ENCODE data around the gene ST8SIA1.

ST8SIA1 gene

DNA sequence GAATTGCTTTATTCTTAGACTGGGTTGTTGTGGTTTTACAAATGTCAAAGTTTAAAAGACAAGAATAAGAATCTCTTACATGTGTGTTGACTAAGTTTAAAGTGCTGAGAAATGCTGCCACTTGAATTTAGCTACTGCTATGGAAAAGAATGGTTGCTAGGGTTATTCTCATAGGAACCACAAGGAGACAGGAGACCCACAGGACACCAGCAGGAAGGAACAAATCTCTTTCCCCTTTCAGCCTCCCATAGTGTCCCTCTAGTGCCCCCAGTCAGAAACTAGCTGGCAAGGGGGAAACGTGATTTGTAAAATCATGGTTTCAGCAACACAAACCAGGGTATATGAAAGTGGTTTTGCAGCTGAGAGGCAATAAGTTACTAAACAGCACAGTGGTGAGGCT, 102.7 kb downstream of the ST8SIA1 start:
- no peak for DNase-seq

DNA sequence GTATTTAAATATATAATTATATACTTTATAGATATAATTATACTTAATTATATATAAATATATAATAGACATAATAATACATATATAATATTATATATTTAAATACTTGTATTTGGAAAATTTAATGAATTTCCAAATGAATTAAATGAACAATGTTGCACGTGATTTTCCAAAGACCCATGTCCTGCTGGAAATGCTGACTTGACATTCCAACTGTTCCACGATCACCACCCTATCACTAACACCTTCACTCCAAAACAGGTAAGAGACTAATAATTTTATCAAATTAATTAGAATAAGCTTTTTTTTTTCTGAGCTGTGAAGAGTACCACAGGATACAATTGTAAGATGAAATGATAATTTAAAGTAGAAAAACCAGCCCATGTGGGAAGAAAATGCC, 103.4 kb downstream of the ST8SIA1 start:
- no peak for DNase-seq

DNA sequence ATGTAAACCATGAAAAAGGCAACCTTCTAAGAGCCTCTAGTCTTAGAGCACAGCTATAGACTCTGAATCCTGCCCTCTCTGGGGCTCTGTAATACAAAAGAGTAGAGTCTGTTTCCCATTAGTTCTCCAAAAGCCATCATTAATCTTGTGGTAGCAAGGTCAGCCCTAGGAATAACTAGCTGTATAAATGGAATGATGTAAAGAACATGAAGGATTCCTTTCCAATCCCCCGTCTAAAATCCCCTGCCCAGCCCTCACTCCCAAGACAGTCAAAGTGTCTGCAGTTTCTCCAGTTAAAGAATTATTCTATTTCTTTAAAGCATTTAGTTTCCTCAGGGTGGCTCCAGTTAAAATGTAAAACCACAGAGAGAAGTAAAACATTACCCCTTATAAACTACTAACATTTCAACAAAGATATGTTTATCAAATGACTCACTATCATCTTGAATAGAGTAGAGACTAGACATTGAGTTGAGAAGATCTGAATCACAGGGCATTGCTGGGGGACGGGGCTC, 104.2 kb downstream of the ST8SIA1 start:
- no peak for DNase-seq

DNA sequence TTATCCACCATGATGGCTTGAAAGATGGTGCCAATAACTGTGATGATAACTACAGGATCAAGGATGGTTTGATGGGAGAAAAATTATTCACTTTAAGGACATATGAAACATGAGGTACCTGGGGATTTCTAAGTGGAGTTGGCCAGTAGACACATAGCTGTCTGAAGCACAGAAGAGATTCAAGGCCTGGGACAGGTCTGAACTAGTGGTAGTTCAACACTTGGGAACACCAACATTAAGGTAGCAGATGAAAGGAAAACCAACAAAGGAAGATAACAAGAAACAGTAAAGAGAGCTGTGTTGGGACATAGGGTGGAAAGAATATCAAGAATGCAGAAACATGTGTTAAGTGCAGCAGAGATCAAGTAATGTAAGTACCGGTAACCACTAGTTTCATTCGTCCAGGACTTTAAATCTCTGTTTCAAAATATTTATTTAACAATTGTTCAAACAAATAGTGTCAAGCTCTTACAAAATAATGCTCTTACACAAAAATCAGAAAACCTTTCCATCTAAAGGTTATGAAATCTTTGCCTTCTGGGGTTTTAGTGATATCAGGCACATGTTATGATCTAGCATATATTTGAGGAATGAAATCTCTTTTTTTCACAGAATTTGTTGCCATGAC, 104.7 kb downstream of the ST8SIA1 start:
- no peak for DNase-seq

DNA sequence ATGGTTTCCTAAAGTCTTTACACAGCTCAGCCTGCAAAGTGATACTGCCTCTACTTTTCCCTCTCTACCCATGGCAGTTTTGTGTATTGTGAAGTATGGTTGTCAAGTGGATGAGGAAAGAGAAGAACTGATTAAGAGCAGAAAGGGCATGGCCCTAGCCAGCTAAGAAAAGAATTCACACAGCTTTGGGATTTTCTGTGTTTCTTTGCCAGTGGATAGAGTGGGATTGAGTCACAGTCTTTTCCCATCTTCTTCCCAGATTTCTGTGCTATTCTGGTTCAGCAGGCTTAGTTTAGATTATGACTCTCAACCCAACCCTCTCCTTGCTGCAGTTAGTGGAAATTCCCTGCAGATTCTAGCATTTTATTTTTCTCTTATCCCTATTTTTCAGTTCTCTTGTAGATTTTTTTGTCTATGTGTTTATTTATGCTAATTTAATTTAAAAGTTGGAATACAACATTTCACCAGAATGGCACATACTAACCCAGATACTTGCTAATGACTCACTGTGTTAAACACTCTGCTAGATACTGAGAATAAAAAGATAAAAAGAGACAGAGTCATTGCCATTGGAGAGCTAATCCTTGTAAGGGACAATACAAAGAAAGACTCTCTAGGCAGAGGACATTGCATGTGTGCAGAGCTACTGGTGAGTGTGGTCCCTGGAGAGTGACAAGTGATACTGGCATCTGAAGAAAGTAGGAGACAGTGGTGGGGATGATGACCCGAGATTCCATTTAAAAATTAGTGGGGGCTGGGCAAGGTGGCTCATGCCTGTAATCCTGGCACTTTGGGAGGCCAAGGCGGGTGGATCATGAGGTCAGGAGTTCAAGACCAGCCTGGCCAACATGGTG, 106.3 kb downstream of the ST8SIA1 start:
- peak in 1 of 2 donors; percentile 24 for DNase-seq

DNA sequence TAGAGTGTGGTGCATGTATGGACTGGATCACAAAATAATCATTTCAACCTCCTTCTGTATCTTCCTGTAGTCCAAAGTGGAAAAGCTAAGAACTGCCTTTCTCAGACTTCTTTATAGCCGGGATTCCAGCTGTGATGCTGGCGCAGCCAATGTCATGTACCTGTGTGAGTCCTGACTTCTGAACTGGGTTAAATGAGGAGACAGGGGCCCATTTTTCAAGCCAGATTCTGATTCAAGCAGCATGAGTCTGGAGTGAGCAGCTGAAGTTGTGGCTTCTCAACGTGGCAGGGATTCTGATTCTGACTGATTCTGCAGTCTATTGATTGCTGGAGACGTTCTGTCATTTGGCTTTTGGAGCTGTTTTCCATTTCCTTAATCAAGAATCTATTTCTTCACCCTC, 111.2 kb downstream of the ST8SIA1 start:
- no peak for DNase-seq

DNA sequence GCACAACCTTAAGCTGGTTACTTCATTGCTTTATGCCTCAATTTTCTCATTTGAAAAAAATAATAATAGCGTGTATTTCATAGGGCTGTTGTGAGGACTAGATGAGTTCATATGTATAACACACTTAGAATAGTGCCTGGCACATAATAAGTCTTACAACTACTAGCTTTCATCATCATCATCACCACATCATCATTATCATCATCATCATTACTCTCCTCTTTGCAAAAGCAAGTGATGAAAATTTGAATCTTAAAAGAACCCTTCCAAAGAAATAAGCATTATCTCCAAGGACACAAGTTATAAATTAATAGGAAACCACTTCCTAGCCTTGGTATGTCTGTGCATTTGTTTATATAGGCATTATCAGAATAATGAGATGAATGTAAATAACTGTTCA, 117.0 kb downstream of the ST8SIA1 start:
- no peak for DNase-seq

DNA sequence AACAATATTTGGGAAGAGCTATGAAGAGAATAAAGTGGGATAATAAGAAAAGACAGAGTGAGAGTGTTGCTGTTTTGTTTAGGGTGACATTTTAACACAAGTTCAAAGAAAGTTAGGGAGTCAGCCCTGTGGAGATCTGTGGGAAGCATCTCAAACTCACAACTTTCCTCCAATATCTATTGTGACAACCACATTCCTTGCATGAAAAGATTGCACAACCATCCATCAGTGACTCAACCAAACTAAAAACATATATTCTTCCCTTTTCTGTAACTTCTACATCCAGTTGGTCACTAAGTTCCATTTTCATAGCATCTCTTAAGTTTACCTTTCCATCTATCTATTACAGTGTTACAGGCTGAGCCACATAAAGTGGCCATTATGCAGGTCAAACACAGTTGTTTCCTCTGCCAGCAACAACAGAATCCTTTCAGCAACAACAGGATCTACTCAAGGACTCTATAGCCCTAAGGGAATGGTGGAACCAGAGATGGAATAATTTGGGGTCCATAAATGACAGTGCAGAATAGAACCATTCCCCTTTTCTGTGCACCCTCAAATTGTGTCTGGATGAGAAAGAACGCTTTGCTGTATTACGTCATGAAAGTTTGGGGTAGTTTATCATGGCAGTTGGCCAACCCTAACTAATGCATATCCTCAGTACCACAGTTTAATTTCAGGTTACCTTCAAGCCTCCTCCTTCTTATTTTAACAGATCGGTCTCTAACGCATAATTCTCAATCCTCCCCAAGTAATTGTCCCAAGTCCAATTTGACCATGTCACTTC, 118.8 kb downstream of the ST8SIA1 start:
- no peak for DNase-seq

DNA sequence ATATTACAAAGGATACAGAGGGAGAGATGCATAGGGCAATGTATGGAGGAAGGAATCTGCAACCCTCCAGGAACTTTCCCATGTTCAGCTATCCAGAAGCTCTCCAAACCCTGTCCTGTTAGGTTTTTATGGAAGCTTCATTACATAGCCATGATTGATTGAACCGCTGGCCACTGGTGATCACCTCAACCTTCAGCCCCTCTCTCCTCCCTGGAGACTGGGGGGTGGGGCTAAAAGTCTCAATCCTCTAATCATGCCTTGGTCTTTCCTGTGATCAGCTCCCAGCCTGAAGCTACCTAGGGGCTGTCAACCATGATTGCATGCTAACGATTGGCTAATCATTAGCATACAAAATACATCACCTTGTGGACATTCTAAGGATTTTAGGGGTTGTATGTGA, 123.4 kb downstream of the ST8SIA1 start:
- DNase-seq = no peak

DNA sequence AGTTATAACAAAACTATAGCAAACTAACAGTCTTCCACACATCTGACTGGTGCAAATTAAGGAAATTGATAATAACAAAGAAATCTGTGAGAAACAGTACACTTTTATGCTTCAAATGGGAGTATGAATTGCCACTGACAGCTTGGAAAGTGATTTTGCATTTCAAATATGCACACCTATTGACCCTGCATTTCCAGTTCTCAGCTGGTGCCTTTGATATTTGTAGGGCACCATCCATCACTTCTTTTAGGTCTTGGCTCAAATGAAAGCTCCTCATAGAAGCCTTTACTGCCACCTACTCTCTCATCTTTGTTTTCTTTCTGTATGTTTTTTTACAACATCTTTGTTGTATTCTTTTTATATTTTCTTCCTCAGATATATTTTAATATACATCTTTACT, 125.1 kb downstream of the ST8SIA1 start:
- DNase-seq = no peak

DNA sequence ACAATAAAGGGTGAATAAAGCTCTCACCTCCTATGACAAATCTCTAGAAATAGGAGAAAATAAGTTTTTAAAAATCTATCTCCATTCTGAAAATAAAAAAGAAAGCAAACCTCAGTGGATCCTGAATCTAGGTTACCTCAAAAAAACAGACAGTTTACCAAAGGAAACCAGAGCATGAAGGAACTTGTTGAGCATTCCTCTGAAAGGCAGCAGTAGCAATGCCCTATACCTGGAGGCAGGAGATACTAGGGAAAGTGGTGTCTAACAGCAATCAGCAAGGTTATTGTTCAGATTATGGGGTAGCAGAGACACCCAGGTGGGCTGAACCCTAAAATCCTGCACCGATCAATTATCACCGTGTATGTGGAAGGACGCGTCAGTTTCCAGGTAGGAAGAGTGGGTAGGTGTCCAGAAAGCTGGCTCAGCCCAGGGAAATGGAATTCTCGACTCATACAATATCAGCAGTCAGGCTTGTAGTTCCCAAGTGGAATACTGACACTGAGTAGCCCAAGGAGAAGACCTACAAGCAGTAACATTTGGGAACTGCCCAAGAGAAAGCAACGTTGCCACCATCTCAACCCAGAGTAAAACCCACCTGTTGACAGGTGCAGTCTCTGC, 128.3 kb downstream of the ST8SIA1 start:
- DNase-seq = no peak

DNA sequence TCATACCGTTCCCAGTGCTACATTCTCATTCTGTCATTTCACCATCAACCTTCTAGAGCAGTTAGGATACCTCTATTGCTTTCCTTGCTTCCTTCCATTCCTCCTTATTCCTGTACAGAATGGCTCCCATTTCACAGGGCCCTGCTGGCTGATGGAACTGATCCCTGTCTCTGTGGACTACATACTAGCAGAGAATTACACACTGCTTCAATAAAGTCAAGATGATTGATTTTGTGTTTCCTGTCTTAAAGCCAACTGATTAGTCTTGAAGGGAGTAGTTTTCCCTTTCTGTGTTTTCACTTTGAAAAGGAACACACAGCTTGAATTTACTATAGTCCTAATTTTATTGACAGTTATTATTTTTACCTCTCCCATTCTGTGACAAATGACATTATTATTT, 130.1 kb downstream of the ST8SIA1 start:
- no peak for DNase-seq

DNA sequence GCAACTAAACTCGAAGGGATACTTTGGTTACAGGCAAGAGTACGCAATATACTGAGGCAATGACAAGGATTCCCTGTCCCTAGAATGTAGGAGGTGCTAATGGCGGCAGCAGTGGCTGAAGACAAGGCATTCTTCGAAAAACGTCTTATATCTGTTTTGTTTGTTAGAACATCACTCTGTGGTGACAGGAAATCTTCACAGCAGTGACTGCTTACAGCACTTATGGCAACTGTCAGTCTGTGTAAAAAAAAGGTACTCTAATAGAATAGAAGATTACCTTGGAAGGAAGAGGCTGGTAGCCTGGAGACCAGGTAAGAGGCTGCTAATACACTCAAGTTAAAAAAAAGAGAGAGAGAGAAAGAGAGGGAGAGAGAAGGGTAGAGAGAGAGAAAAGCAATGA, 131.7 kb downstream of the ST8SIA1 start:
- no peak for DNase-seq

DNA sequence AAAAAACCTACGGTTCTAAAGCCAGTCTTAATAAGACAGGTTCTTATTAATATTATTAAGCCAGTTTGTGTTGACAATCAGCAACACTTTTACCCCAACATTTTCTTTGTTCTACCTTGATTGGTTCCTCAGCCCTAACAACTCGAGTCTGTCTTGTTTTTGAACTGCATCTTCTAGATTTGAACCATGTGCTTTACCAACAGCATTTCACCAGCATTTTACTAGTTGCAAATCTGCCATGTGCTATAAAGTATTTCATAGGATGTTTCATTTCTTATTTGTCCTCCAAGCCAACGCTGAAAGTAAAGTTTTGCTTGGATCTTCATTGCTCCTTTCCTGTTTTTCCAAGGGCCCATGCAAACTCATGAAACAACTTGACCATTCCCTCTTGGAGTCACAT, 133.4 kb downstream of the ST8SIA1 start:
- DNase-seq = no peak

DNA sequence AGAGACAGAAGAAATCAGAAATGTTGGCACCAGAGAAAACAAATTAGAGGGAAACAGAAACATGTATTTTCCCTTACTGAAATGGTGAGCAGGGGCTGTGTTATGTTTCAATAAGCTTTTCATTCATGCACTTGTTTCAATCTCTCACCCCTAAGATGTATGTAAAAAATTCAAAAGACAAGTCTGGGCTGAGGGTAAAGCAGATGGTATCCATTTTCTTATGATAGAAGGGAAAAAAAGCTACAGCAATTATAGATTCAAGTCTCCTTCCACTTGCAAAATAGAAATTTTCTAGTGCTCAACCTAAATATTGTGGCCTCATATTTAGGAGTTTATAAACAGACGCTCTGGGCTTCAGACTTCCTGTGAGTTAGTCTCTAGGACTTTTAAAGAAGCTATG, 138.3 kb downstream of the ST8SIA1 start:
- DNase-seq = no peak

DNA sequence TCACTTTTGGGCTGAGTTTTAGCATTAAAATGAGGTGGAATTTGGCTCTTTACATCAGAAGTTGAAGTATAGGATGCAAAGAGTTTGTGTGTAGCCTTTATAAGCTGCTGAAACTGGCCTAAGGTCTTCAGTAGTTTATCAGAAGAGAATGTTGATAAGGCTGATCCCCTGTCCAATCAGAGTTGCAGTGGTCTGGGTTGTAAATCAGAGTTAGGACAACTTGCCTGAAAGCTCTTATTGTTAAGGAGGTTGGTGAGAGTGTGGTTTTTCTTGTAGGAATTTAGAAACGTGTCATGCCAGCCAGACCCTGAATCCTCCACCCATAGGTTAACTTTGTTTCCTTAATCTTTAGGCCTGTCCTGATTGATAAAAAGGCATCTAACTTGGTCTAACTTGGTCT, 143.5 kb downstream of the ST8SIA1 start:
- no peak for DNase-seq

DNA sequence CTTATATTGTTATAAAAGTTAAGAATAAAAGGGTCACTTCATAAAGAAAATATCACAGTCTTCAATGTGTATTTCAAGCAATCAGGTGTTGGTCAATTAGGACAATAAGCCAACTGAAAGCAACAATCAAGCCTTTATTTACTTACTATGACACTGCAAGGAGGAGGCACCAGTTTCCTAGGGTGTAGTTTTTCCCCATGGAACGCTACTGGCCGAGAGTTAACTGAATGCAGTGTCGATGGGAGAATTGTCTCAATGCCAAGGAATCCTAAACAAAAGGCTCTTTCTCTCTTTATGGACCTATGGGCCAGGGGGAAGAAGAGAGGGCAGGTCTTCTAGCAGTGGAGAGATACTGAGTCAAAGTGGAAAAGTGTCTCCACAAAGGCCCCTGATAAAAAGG, 146.1 kb downstream of the ST8SIA1 start:
- DNase-seq = no peak

DNA sequence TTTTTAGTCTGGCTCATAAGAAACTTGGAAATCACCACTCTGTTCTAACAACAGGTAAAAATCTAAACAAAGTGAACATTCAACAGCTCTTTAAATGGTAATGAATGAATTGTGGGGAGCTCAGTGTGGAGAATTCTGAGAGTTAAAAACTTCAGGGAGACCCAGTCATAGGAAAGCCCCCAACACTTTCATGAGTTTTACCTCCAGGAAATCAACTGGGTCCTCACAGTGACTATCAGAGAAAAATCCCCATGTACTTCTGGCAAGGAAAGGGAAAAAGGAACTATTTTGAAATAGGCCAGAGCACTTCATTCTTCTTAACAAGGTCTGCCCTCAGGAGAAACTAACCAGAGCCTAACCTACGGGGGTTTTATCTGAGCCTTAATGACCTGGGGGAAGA, 153.8 kb downstream of the ST8SIA1 start:
- no peak for DNase-seq

DNA sequence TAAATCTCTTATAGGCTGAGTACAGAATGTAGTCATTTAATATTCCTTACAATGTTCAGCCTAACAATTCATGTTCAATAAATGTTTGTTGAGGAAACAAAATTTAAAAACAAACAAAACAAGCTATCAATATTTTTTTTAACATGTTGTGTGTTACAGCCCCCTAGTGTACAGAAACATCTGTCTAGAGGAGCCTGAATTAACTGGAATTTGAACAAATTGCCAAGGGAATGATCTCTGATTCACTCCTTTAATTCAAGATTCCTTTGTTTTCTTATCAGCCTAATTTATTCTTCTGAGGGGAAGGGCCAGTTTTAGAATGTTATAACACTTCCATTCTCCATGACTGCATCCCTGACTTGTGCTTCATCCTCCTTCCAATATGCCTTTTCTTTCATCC, 161.3 kb downstream of the ST8SIA1 start:
- no peak for DNase-seq

DNA sequence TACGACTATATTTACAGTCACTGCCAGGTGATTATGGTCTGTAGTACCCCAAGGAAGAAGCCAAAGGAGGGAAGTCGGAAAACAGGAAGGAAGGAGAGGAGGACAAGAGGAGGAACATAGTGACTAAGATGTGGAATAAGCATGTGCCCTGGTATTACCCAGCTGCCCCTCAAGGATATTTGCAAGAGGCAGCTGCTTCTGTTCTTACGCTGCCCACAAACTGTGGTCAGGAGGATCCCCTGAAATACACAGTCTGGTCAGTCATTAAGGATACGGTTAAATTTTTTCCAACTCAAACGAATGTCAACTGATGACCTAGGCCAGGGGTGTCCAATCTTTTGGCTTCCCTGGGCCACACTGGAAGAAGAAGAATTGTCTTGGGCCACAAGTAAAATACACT, 162.0 kb downstream of the ST8SIA1 start:
- no peak for DNase-seq

DNA sequence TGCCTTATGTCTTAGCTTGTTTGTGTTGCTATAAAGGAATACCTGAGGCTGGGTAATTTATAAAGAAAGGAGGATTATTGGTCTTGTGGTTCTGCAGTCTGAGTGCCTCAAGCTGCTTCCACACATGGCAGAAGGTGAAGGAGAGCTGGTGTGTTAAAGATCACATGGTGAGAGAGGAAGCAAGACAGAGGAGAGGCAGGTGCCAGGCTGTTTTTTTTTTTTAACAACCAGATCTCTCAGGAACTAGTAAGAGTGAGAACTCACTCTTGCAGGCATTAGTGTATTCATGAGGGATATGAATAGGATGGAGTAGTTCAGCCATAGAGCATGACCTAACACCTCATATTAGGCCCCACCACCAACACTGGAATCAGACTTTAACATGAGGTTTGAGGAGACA, 165.1 kb downstream of the ST8SIA1 start:
- DNase-seq = no peak

DNA sequence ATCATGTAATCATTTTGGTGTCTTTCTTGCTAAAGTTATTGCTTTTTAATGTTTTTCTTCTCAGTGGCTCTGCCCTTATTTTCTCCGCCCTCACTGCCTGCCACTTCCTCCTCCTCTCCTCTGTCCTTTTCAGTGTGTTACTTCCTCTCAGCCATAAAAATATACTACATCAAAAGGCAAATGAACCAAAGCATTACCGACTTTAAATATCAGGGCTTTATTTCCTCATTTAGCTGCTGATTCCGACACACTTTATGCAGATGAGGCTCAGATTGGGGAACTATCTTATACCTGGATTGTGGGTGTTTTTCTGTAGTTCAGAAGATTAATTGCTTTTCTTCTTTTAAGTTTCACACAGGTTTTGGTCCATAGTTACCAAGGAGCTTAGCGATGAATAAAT, 170.4 kb downstream of the ST8SIA1 start:
- no peak for DNase-seq

DNA sequence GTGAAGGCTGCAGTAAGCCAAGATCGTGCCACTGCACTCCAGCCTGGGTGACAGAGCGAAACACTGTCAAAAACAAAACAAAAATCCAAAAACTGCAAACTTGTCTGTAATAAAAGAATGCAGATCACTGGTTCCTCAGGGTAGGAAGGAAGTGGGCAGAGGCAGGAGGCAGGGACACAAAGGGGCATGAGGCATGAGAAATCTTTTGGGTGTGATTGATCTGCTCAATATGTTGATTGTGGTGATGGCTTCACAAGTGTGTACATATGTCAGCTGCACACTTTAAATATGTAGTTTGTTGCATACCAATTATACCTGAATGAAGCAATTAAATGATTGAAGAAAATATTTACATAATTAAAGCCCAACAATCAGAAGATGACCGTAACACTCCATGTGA, 170.9 kb downstream of the ST8SIA1 start:
- no peak for DNase-seq
